Choroid plexus epithelial cell (primary cell): ENCODE results near the gene RMND5A.

ENCODE experiments used
- DNase-seq: peaks from one replicate; pipeline ENCODE4 v3.0.0-alpha.2; 2010; ENCODE audit warnings: low read depth
- H3K4me3 ChIP-seq: 2 replicates; pipeline ENCODE4 v1.5.1; 2011; ENCODE audit warnings: low read depth, mild to moderate bottlenecking, control low read depth, low read length, moderate library complexity
- TF ChIP-seq, protein P1 (sequence below): conservative IDR thresholded peaks from 2 replicates; pipeline ENCODE4 v1.5.1; 2011; ENCODE audit warnings: low read depth, mild to moderate bottlenecking, control low read depth, inconsistent platforms, low read length, moderate library complexity

RMND5A gene

DNA sequence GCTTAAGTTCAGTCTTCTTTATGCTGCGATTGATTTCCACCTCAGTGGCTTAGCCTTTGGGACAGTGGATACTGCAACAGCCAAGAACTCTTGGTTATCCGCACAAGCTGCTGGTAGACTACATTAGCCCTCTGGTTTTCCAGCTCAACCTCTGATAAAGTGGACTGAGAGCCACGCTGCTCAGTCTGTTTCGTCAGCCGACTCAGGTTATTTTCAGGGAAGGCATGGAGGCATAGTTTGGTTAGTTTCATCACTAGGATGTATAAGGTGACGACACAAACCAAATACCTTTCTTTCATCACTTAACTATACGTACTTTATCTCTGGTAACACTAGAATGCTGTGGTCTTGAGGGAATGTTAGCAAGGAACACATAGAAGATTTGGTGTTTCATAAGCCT lies 56.4 kb downstream of the RMND5A start:
- TF ChIP-seq, protein P1, sequence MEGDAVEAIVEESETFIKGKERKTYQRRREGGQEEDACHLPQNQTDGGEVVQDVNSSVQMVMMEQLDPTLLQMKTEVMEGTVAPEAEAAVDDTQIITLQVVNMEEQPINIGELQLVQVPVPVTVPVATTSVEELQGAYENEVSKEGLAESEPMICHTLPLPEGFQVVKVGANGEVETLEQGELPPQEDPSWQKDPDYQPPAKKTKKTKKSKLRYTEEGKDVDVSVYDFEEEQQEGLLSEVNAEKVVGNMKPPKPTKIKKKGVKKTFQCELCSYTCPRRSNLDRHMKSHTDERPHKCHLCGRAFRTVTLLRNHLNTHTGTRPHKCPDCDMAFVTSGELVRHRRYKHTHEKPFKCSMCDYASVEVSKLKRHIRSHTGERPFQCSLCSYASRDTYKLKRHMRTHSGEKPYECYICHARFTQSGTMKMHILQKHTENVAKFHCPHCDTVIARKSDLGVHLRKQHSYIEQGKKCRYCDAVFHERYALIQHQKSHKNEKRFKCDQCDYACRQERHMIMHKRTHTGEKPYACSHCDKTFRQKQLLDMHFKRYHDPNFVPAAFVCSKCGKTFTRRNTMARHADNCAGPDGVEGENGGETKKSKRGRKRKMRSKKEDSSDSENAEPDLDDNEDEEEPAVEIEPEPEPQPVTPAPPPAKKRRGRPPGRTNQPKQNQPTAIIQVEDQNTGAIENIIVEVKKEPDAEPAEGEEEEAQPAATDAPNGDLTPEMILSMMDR: no peak

DNA sequence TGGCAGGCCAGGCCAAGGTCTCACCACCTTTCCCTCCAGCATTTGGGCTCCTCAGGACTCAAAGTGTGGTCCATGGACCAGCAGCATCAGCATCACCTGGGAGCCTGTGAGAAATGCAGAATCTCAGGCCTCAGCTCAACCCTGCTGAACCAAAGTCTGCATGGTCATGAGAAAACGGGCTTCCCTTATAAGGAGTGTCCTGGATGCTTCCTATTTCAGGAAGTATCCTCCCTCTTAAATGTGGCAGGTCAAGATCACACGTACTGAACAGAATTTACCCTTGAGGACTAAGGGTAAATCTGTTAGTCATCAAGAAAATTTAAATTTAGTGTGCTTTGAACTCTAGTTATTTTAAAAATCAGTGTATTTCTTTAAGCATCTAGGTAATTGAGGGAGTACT lies 58.9 kb downstream of the RMND5A start:
- TF ChIP-seq, protein P1: no peak
- no peak overlapping the region for H3K4me3 ChIP-seq
- no peak for DNase-seq

More for the DNA sequence above, 56.4 kb downstream of the RMND5A start:
- H3K4me3 ChIP-seq: no peak overlapping the region
- peak; percentile 12 for DNase-seq

DNA sequence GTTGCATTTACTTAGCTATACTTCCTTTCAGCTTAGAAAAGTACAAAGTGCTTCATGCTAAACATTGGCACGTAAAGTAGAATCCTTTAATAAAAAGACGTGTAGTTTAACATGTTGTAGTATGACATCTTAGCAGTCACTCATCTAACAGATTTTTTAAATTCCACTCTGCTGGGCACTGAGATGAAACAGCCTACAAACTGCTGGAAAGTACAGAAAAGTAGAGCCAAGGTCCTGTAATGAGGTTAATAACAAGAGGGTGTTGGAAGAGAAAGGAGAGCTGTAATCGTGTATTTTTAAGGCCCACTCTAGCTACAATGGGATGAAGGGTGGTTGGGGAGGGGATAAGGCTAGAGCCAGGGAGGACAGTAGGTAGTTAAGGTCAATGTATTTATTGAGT lies 59.9 kb downstream of the RMND5A start:
- no peak for DNase-seq
- no peak overlapping the region for H3K4me3 ChIP-seq
- TF ChIP-seq, protein P1: no peak

DNA sequence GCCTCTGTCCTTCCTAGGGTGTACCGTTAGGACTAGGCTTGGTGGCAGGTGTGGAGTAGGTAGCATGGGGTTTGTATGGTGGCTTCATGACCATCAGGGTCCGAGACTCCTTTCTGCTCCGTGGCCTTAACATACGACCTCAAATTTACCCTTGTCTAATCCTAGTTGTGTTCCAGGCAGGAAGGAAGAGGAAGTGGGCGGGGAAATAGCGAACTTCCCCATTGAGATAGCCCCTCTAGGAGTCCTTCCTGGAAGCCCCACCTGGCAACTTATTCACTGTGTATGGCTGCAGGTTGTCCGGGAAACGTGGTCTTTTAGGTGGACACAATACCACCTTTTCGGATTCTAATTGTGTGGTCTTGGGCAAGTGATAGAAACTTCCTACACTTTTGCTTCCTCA lies 61.3 kb downstream of the RMND5A start:
- DNase-seq: no peak
- H3K4me3 ChIP-seq: no peak overlapping the region
- TF ChIP-seq, protein P1: no peak

DNA sequence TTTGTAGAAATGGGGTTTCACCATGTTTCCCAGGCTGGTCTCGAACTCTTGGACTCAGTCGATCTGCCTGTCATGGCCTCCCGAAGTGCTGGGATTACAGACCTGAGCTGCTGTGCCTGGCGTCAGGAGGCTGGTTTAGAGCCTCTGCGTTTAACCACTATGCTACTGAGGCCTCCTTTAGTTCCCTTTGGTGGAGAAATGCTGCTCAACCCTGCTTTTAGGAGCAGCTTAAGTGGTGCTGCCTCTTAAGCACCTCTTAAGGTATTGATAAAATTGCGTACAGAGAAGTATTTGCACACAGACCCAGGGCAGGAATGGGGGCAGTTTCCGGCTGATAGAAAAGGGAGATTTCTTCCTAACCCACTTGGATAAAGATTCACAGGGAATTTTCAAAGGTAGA lies 62.7 kb downstream of the RMND5A start:
- no peak for DNase-seq
- TF ChIP-seq, protein P1: no peak
- no peak overlapping the region for H3K4me3 ChIP-seq

DNA sequence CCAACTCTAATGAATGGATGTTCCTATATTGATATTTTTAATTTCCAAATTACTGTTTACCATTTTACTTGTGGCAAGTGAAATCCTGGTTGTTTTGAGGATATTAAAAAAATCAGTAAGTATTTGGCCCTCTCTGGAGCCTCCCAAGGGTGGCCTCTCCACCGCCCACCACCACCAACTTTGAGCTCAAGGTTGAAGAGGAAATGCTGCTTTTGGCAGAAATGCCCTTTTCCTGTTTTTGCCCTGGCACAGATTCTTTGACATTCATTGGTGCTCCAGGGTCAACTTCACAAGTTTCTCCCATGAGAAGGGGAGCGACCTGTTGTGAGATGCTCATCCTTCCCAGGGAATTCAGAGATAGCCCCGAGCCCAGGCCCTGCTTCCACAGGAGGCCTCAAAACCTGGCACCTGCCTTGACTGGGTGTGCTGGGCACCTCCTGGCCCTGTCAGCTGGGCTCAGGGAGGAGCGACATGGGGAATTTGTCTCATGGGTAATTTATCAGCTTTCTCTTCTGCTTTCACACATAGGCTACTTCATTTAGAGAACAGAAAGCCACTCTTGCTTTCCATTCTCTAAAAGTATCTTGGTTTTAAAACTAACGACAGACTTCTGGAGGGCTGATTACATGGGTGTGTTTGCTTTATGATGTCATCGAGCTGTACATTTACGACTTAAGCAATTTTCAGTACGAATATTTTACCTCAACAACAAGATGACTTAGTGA lies 63.7 kb downstream of the RMND5A start:
- DNase-seq: no peak
- TF ChIP-seq, protein P1: no peak
- no peak overlapping the region for H3K4me3 ChIP-seq

DNA sequence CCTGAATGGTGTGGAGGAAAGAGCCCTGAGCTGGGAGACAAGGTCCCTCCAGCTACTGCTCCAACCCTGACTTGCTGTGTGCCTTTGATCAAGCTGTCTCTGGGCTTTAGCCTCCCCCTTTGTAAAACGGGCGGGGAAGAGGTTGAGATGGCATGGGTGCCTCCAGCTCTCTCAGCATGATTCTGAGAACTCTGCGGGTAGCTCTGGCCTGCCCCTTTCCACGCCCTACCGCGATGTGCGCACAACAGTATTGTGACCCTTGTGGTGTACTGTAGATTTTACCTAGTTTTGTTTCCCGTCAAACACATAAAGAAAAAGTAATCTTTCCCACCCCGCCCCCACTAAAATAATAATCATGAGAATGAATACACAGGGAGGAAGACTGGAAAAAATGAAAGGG lies 65.4 kb downstream of the RMND5A start:
- DNase-seq: no peak
- H3K4me3 ChIP-seq: no peak overlapping the region
- TF ChIP-seq, protein P1: no peak
